HCT116 (cell line): ENCODE results near the gene SECISBP2.

Experiments
- CEBPB ChIP-seq: IDR thresholded peaks from 2 replicates; pipeline ENCODE4 v1.6.1; 2012; ENCODE audit warnings: low read depth
- CTCF ChIP-seq, 3 experiments: fragments of 200-600 bp in 1 of 3; sonication (generic) in 1 of 3; IDR thresholded peaks in 2 of 3; conservative IDR thresholded peaks in 1 of 3; 2 replicates each; pipeline ENCODE4 v1.5.1; 2012 to 2017; ENCODE audit warnings: low read depth in 2 of 3, low read length in 2 of 3, antibody characterized with exemption in 1 of 3, borderline replicate concordance in 1 of 3, control low read depth in 1 of 3, mild to moderate bottlenecking in 1 of 3, mixed read lengths in 1 of 3, mixed run types in 1 of 3, moderate library complexity in 1 of 3; ENCODE audit not compliant: insufficient read depth in 1 of 3
- EGR1 ChIP-seq: IDR thresholded peaks from 2 replicates; pipeline ENCODE4 v1.6.1; 2012; ENCODE audit warnings: low read depth
- POLR2AphosphoS5 ChIP-seq: IDR thresholded peaks from 2 replicates; pipeline ENCODE4 v1.6.1; 2011; ENCODE audit warnings: mild to moderate bottlenecking, low read depth, low read length, moderate library complexity
- SIN3A ChIP-seq: IDR thresholded peaks from 2 replicates; pipeline ENCODE4 v1.6.1; 2012; ENCODE audit warnings: low read depth

GRCh38 chr9:89390578-89391116 is 72.3 kb downstream of the SECISBP2 start:
- TF ChIP-seq CTCF (IDR thresholded peaks at IDR 0.05 in 2 of 3, conservative IDR thresholded peaks at IDR 0.05 in 1 of 3; ENCODE audit: borderline replicate concordance in 1 of 3, insufficient read depth in 1 of 3, low read depth in 2 of 3, low read length in 2 of 3) (no peak), SIN3A (no peak), EGR1 (no peak), POLR2AphosphoS5 (no peak), CEBPB (no peak)
